Endothelial cell of umbilical vein (primary cell): ENCODE measurements around the gene SERINC1. TPM values are rescaled to one million over a fixed set of nuclear protein-coding genes. Genes with fewer than 3 reads are reported as not detected.

Experiments
- BruUV-seq: library from RNA; stranded (reverse); fragments of 400-500 nt; replicated peaks from 2 replicates; lab custom pipeline; 2021; lab: Mats Ljungman, UMichigan
- CTCF ChIA-PET: fragments of 300-600, 350-600 bp; sonication (Branson Sonifier 250); formaldehyde crosslinking; loops from one replicate; lab custom pipeline; 2021; ENCODE audit warnings: antibody characterized with exemption, inconsistent platforms; lab: Charles Lee
- POLR2A ChIA-PET: fragments of 300-600, 350-600 bp; sonication (Branson Sonifier 250); formaldehyde crosslinking; loops from one replicate; lab custom pipeline; 2021; ENCODE audit warnings: antibody characterized with exemption, inconsistent platforms; lab: Charles Lee
- DNase-seq: peaks from one replicate; pipeline ENCODE4 v3.0.0-alpha.2; 2011; ENCODE audit warnings: low read depth, low spot score
- FAIRE-seq: peaks from 2 replicates; lab custom pipeline; 2011; peaks lifted over from hg19 to GRCh38; lab: Jason Lieb, UNC
- H2AFZ ChIP-seq: 2 replicates; pipeline ENCODE4 v1.6.0; 2012; ENCODE audit warnings: low read depth, low read length, control low read depth, inconsistent platforms
- H3K27ac ChIP-seq: 2 replicates; pipeline ENCODE4 v1.5.1; 2011; ENCODE audit warnings: low read depth, mild to moderate bottlenecking, control low read depth, low read length, moderate library complexity; ENCODE audit not compliant: insufficient read depth
- H3K27me3 ChIP-seq, 2 experiments: 2 replicates each; pipeline versions ENCODE4 v1.6.0 to v1.6.1; 2011; ENCODE audit warnings: low read length in 2 of 2, mixed read lengths in 1 of 2; ENCODE audit not compliant: control insufficient read depth in 2 of 2, insufficient read depth in 2 of 2
- H3K36me3 ChIP-seq, 2 experiments: 2 replicates in 1 of 2; 3 replicates in 1 of 2; pipeline ENCODE4 v1.5.1; 2011; ENCODE audit warnings: low read length in 2 of 2, mild to moderate bottlenecking in 1 of 2, moderate library complexity in 1 of 2; ENCODE audit not compliant: control insufficient read depth in 2 of 2, insufficient read depth in 2 of 2; ENCODE audit errors: extremely low read depth in 1 of 2
- H3K4me1 ChIP-seq: 3 replicates; pipeline ENCODE4 v1.5.1; 2011; ENCODE audit warnings: mild to moderate bottlenecking, low read length; ENCODE audit not compliant: control insufficient read depth, insufficient read depth; ENCODE audit errors: extremely low read depth
- H3K4me2 ChIP-seq: 2 replicates; pipeline ENCODE4 v1.6.1; 2011; ENCODE audit warnings: low read length, control low read depth, mixed read lengths; ENCODE audit not compliant: insufficient read depth
- H3K4me3 ChIP-seq, 3 experiments: fragments of 200-600 bp in 1 of 3; sonication (generic), shearing (Covaris generic) in 1 of 3; replicated peaks in 1 of 3; 2 replicates each; pipeline ENCODE4 v1.5.1; 2011 to 2016; ENCODE audit warnings: control low read depth in 3 of 3, low read length in 3 of 3, mild to moderate bottlenecking in 2 of 3, inconsistent platforms in 1 of 3, low read depth in 1 of 3, moderate library complexity in 1 of 3; ENCODE audit not compliant: insufficient read depth in 1 of 3
- H3K79me2 ChIP-seq: 2 replicates; pipeline ENCODE4 v1.6.0; 2012; ENCODE audit warnings: low read length, inconsistent platforms; ENCODE audit not compliant: control insufficient read depth, insufficient read depth
- H3K9ac ChIP-seq: replicated peaks from 2 replicates; pipeline ENCODE3; 2011; ENCODE audit warnings: low read length, control low read depth; ENCODE audit not compliant: insufficient read depth; ENCODE audit errors: extremely low read depth
- H3K9me1 ChIP-seq: replicated peaks from 3 replicates; pipeline ENCODE4 v1.6.0; 2011; ENCODE audit warnings: mild to moderate bottlenecking, low read length; ENCODE audit not compliant: control insufficient read depth, insufficient read depth; ENCODE audit errors: extremely low read depth
- H3K9me3 ChIP-seq: replicated peaks from 2 replicates; pipeline ENCODE4 v1.5.1; 2012; ENCODE audit warnings: low read length, inconsistent platforms; ENCODE audit not compliant: control insufficient read depth, insufficient read depth
- H4K20me1 ChIP-seq: replicated peaks from 2 replicates; pipeline ENCODE3; 2011; ENCODE audit warnings: mild to moderate bottlenecking, low read length; ENCODE audit not compliant: control insufficient read depth, insufficient read depth; ENCODE audit errors: extremely low read depth
- CTCF ChIP-seq, 2 donors: IDR thresholded peaks; 1 replicate in 1 of 2; 2 replicates in 1 of 2; pipeline ENCODE4 v1.5.1; 2011; ENCODE audit warnings: low read length in 2 of 2, mild to moderate bottlenecking in 2 of 2, moderate library complexity in 2 of 2, control low read depth in 1 of 2, inconsistent platforms in 1 of 2, low read depth in 1 of 2; ENCODE audit not compliant: insufficient read depth in 1 of 2; ENCODE audit errors: extremely low read depth in 1 of 2
- EZH2 ChIP-seq: IDR thresholded peaks from 2 replicates; pipeline ENCODE4 v1.6.1; 2012; ENCODE audit warnings: borderline replicate concordance, low read depth, mild to moderate bottlenecking, moderate library complexity, low read length, inconsistent platforms; ENCODE audit not compliant: severe bottlenecking
- FOS ChIP-seq: IDR thresholded peaks from 2 replicates; pipeline ENCODE4 v1.6.1; 2011; ENCODE audit warnings: mild to moderate bottlenecking, low read length, moderate library complexity, borderline replicate concordance; ENCODE audit not compliant: insufficient read depth
- GATA2 ChIP-seq: IDR thresholded peaks from 2 replicates; pipeline ENCODE4 v1.7.0; 2011; ENCODE audit warnings: low read depth, mild to moderate bottlenecking, moderate library complexity, mixed read lengths, low read length; ENCODE audit not compliant: insufficient read length, insufficient read depth
- JUN ChIP-seq: IDR thresholded peaks from 2 replicates; pipeline ENCODE4 v1.6.1; 2011; ENCODE audit warnings: borderline replicate concordance, low read depth; ENCODE audit not compliant: insufficient read length, insufficient read depth
- MAX ChIP-seq: IDR thresholded peaks from 2 replicates; pipeline ENCODE4 v1.6.1; 2011; ENCODE audit not compliant: insufficient read depth, insufficient read length
- MYC ChIP-seq: IDR thresholded peaks from one replicate; pipeline ENCODE4 v1.6.1; 2011; ENCODE audit warnings: mild to moderate bottlenecking, low read depth, low read length
- POLR2A ChIP-seq: IDR thresholded peaks from 2 replicates; pipeline ENCODE4 v1.6.1; 2012; ENCODE audit warnings: low read depth, mild to moderate bottlenecking, control low read depth, low read length
- POLR2AphosphoS5 ChIP-seq: IDR thresholded peaks from 2 replicates; pipeline ENCODE4 v1.6.1; 2012; ENCODE audit warnings: low read depth, mild to moderate bottlenecking, control low read depth, low read length, moderate library complexity; ENCODE audit not compliant: insufficient read depth
- dilution Hi-C: fragments of 300-500 bp; cut with MboI; formaldehyde crosslinking; loops from one replicate; pipeline ENCODE4 v1.15.0; 2019; ENCODE audit warnings: low sequenced_read_pairs; ENCODE audit not compliant: extremely low pct_ligation_motif_present
- intact Hi-C: fragments of 100-400 bp; cut with micrococcal nuclease; formaldehyde crosslinking; loops from one replicate; pipeline ENCODE4 v1.10.0; 2022
- polyA plus RNA-seq, 4 experiments: library from polyadenylated mRNA; depleted of rRNA in 3 of 4; stranded (reverse) in 3 of 4; unstranded in 1 of 4; fragments of >200 nt; gene quantifications; 2 replicates each; pipeline versions ENCODE4 v1.2.1 to v1.2.3, GENCODE V29; 2011 to 2012; ENCODE audit warnings: missing spikeins in 1 of 4
- total RNA-seq: library from RNA; stranded (reverse); gene quantifications from 2 replicates; pipeline ENCODE4 v1.2.3, GENCODE V29; 2021

SERINC1 gene
- total and polyA plus RNA-seq, 2 donors (not counting 3 experiments of a cell fraction or from before 2014, with no cell fraction given): 40.4 to 76.5 TPM

- H3K9ac ChIP-seq: no peak overlapping the region
- intact Hi-C loops: no loop called here
- BruUV-seq: no TSS peak
- ChIA-PET CTCF (interaction anchor here (1.3 kb wide), 1 partner anchor 14 kb away, joined by 3 read pairs; no protein-coding TSS in a partner anchor), POLR2A (no interaction called here)
- H3K27ac ChIP-seq: no peak overlapping the region
- H2AFZ ChIP-seq: no peak overlapping the region
- dilution Hi-C loops: no loop called here
- H3K79me2 ChIP-seq: no peaks in the 10 kb centered on the region
- no peaks in the 10 kb centered on the region for H3K9me3 ChIP-seq
- no peak for TF ChIP-seq FOS
- TF ChIP-seq JUN: no peak
- no peak for TF ChIP-seq MYC
- TF ChIP-seq MAX: no peak
- no peak for TF ChIP-seq GATA2
- TF ChIP-seq POLR2AphosphoS5: no peak
- TF ChIP-seq POLR2A: no peak
- TF ChIP-seq EZH2: no peak
- no peak for TF ChIP-seq CTCF (IDR thresholded peaks at IDR 0.05; ENCODE audit: extremely low read depth in 1 of 2, insufficient read depth in 1 of 2, low read depth in 1 of 2, low read length in 2 of 2)
- no peaks in the 10 kb centered on the region for H3K27me3 ChIP-seq
- H3K9me1 ChIP-seq: no peaks in the 10 kb centered on the region
- DNase-seq (no peak), FAIRE-seq (no peak)
- H3K36me3 ChIP-seq: peaks cover 3 to 10% of the 10 kb centered on the region in 2 experiments
- H3K4me2 ChIP-seq: no peak overlapping the region
- no peak overlapping the region for H3K4me3 ChIP-seq
- H3K4me1 ChIP-seq: no peaks in the 10 kb centered on the region
- no peaks in the 10 kb centered on the region for H4K20me1 ChIP-seq
These were observed 48.9 kb downstream of the SERINC1 start for GRCh38 chr6:122422614-122423267.
